ENCODE measurements around the gene STK25.
"Not testable (repeated sequence)": the region's sequence is repeated elsewhere in the genome, so short reads cannot be mapped to it uniquely, and the experiment has no call there.

STK25 gene

DNA sequence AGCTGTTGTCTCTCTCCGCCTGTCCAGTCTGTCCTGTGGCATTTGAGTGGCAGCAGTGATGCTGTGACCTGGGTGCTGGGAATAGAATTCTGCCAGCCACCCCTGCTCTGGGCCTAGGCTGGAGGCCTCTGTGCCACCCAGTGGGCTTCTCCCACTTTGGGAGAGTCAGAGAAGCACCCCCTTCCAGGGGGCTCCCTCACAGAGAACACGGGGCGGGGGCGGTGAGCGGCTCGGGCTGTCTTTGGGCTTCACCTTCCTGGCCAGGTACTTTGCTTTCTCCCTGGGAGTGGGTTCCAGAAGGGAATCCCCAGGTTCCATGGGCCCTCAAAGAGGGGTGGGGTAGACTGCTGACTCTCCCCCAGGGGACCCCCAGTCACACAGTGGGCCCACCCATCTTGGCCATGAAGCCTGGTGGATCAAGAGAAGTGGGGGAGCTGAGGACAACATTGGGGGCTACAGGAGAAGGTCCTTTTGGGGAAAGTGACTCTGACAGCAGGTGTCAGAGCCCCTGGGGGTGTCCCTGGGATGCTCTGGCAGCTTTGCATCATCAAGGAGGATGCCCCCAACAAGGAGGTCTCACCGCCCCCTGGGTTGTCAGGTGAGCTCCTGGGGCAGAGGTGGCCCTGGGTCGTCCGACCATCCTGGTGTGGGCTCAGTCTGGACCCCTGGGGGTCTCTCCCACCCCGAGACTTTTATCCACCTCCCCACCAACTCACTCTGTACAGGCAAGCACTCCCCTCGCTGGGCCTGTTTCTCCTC lies 31.4 kb upstream of the STK25 start:
- no peak for DNase-seq

DNA sequence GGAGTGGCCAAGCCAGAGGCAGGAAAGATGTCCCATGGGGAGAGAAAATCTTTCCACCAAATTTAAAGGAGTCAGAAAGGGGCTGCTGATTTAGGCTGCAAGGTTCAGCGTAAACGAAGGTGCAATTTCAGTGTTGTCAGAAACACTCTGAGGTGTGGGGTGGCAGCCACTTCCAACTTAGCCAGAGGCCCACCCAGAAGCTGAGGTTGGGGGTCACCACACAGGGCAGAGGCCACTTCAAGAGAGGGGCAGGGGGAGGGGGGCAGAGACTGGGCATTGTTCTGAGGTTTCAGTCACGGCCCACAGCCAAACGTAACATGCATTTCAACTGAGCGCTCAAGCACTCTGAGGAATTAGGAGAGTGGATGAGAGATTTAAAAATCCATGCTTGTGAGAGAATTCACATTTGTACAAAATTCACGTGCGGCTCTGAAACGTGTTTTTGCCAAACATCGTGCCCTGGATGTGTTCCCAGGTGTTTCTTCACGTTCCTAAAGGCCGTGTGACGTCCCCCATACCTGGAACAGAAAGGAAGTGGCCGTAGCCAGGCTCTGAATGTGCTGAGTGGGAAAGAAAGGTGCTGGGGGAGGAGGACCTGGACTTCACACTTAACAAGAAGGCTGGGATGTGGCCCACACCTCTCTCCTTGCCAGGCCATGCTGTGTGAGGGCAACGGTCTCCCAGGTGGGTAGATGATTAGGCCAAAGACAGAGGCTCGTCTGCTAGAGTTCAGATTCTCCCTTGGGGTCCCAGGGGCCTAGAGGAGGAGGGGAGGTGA lies 30.6 kb upstream of the STK25 start:
- no peak for DNase-seq

- DNase-seq: no peak
Observed at GRCh38 chr2:241535871-241536655, 27.7 kb upstream of the STK25 start.

DNA sequence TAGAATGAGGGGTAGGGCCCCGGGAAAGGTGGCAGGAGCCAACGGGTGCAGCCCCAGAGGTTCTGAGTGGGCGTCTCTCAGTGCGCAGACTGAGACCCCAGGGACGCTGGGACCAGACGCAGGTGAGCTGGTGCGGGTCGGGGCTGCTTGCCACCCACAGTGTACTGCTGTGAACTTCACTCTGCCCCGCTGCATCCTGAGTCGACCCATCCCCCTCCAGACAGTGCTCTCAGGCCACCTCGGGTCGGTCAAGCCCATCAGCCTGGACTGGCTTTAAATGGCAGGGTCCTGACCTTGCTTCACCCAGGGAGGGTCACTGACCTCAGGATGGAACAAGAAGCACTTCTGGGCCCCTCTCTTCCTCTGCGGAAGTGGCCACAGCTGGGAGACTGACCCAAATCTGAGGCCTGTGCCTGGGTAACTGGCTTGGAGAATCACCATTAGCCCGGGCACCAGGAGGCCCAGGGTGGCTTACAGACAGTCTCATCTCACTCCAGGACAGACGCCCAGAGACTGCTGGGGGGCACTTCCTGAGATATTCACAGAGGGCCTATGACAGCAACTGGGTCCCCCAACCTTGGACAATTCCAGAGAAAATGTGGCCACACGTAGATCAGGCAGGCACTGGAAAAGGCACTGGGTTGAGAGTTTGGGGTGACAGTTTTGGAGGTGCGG lies 26.5 kb upstream of the STK25 start:
- DNase-seq: no peak

- no peak for DNase-seq
Observed at GRCh38 chr2:241534293-241534692, 25.9 kb upstream of the STK25 start.

DNA sequence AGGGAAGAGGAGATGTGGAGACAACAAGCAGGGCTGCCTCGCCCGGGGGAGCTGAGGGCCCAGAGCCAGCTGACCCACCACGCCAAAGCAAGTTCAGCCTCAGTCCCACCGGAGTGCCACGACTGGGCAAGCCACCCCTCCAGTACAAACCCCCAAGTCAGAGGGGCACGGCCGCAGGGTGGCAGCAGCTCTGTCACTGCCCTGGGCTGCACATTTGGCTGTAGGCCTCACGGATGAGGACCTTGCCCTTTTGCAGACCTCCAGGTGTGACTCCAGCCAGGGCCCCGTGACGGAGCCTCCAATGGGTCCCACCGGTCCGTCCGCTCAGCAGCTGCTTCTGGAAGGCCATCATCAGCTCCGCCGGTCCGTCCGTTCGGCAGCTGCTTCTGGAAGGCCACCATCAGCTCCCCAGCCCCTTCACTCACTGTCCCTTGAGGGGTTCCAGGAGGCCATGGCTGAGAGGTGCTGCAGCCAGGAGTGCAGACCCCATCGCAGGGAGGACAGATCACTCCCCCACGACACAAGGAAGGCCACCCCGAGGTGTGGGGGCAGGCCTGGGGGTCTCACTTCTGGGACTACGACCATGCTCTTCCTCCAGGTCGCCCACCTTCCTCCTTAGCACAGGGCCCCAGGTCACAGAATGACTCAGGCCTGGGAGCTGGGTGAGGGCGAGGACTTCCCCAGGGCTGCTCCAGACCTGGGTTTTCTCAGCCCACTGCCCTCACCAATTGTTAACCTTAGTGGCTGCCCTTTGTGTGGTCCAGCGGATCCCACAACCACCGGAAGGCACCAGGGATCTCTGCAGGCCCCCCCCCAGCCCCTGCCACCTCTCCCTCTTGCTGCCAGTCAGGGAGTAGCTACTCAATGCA lies 24.6 kb upstream of the STK25 start:
- DNase-seq: no peak

- no peak for DNase-seq
Observed at GRCh38 chr2:241532168-241532567, 23.8 kb upstream of the STK25 start.

DNA sequence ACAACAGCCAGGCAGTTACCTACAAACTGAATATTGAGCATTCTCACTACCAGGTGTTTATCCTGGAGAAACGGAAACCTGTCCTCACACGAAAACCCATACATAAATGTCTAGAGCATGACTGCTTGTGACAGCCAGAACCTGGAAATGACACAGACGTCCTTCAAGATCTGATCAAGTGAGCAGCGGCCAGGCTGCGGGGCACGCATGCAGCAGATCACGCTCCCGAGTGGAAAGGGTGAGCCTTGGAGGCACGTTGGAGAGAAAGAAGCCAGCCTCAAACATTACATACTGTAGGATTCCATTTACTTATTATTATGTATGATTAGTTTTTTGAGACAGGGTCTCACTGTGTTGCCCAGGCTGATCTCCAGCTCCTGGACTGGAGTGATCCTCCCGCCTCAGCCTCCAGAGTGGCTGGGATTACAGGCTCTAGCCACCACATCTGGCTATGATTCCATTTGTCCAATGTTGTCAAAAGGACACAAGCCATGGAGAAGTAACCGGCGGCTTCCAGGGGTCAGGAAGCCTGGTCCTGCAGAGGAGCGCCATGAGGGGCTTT lies 22.9 kb upstream of the STK25 start:
- no peak for DNase-seq

DNA sequence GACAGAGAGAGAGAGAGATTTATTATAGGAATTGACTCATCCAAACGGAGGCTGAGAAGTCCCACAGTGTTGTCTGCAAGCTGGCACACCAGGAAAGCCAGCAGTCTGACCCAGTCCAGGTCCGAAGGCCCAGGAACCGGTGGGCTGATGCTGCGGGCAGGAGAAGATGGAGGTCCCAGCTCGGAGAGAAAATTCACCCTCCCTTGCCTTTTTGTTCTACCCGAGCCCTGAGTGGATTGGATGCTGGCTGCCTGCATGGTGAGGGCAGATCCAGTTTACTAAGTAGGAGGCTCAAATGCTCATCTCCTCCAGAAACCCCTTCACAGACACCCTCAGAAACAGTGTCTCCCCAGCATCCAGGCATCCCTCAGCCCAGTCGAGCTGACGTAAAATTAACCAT lies 22.2 kb upstream of the STK25 start:
- no peak for DNase-seq

DNA sequence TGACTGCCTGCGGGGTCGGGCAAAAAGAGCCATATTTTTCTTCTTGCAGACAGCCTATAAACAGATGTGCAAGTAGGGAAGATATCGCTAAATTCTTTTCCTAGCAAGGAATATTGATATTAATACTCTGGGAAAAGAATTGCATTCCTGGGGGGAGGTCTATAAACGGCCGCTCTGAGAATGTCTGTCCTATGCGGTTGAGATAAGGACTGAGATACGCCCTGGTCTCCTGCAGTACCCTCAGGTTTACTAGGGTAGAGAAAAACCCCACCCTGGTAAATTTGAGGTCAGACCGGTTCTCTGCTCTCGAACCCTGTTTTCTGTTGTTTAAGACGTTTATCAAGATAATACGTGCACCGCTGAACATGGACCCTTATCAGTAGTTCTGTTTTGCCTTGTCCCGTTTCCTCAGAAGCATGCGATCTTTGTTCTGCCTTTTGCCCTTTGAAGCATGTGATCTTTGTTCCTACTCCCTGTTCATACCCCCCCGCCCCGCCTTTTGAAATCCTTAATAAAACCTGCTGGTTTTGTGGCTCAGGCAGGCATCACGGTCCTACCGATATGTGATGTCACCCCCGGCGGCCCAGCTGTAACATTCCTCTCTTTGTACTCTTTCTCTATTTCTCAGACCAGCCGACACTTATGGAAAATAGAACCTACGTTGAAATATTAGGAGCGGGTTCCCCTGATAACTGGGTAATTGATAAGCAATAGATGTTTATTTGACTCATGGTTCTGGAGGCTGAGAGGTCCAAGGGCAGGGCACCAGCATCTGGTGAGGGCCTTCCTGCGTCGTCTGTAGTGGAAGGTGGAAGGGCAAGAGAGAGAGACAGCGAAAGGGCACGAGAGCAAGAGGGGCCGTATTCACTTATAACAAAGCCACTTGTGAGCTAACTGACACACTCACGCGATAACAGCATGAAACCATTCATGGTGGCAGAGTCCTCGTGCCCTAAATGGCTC lies 17.7 kb upstream of the STK25 start:
- not testable (repeated sequence) for DNase-seq

- DNase-seq: no peak
Observed at GRCh38 chr2:241522477-241522876, 14.1 kb upstream of the STK25 start.

DNA sequence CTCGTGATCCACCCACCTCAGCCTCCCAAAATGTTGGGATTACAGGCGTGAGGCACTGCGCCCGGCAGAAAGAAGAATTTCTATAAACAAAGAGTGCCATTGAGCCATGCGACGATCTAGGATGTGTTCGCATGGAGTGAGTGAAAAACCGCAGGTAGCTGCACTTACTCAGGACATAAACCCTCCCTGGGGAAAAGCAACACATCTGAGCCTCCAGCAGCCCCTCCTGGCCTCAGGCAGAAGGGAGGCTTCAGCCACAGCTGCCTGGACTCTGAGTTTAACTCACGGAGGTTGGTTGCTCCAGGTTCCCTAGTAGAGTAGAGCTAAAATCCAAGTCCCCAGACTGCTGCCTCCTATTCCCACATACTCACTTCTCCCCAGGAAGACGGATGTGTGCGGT lies 11.3 kb upstream of the STK25 start:
- DNase-seq: no peak

DNA sequence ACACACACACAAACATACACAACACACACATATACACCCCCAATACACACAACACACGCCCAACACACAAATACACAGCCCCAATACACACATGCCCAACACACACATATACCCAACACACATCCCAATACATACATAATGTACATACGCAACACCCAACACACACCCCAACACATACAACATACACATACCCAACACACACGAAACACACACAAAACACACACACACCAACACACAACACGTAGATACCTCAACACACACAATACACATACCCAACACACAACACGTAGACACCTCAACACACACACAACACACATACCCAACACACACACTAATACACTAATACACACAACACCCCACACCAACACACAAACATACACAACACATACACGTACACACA lies 8.9 kb upstream of the STK25 start:
- no peak for DNase-seq

DNA sequence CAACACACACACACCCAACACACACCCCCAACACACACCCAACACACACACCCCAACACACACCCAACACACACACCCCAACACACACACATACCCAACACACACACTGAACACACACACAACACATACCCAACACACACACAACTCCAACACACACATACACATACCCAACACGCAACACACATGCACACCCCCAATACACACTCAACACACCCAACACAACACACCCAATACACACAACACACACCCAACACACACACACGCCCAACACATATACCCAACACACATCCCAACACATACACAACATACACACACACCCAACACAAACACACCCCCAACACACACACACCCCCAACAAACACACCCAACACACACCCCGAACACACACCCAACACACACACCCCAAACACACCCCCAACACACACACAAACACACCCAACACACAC lies 8.2 kb upstream of the STK25 start:
- no peak for DNase-seq

- DNase-seq: no peak
Observed at GRCh38 chr2:241514986-241515737, 6.8 kb upstream of the STK25 start.

DNA sequence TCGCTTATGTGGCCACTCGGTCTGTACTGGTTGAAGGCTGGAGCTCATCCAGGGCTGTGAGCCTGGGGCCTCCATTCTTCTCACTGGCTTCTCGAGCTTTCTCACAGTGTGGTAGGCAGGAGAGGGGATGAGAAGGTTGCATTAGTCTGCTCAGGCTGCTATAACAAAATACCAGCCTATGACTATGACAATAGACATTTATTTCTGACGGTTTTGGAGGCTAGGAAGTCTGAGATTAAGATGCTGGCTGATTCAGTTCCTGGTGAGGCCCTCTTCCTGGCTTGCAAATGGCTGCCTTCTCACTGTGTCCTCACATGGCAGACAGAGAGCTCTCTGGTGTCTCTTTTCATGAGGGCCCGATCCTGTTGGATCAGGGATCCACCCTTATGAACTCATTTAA lies 6.2 kb upstream of the STK25 start:
- DNase-seq: no peak

DNA sequence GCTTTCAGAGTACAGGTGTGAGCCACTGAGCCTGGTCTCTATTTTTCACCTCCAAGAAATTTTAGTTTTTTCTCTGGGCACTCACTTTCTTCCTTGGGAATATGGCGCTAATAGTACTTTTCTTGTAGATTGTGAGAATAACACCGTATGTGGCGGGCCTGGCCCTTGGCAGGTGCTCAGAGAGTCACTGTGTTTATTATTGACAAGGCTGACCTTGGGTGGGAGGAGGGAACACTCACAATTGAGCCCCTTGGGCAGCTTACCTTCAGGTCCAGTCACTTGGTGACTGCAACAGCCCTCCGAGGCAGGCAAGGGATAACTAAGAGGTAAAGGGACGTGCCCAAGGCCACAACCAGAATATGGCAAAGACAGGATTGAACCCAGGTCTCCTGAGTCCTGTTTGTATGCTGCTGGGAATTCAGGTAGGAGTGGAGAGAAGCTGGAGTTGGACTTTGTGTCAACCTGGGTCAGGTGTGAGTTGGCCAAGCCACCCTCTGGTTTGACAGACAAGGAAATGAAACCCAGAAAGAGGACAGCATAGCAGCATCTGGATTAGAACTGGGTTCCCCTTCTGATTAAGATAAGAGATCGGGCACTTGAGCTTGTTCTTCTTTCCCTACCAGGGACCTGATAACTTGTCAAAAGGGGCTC lies 2.8 kb upstream of the STK25 start:
- no peak for DNase-seq

- DNase-seq: no peak
Observed at GRCh38 chr2:241509155-241509784, 886 bp upstream of the STK25 start.
